ENCODE data around the gene BATF3. TPM values are rescaled to one million over a fixed set of nuclear protein-coding genes. Genes with fewer than 3 reads are reported as not detected.

BATF3 gene
- total and polyA plus RNA-seq, 2 donors (not counting 3 experiments of a cell fraction or from before 2014, with no cell fraction given) = 0.69 to 1.9 TPM

DNA sequence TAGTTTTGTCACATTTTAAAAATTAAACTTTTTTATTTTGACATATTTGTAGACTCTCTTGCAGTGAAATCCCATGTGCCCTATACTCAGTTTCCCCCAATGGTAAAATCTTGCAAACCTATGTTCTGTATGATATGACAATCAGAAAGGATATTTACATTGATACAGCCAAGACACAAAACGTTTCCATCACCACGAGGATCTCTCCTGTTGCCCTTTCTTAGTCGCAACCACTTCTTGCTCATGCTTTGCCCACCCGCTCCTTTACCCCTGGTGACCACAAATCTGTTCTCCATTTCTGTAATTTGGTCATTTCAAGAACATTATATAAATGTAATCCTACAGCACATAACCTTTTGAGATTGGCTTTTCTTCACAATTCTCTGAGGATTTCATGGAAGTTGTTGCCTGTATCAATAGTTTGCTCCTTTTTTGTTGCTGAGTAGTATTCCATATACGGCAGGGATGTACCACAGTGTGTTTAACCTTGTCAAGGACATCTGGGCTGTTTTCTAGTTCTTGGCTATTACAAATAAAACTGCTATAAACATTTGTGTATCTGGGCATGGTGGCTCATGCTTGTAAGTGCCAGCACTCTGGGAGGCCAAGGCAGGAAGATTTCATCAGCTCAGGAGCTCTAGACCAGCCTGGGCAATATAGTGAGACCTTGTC, 14.0 kb upstream of the BATF3 start:
- DNase-seq (ENCODE audit: low read depth, low spot score) (no peak), FAIRE-seq (no peak)
- no peak overlapping the region for H3K4me2 ChIP-seq (ENCODE audit: insufficient read depth, low read length)
- H3K27ac ChIP-seq (ENCODE audit: insufficient read depth, low read depth, low read length) = no peak overlapping the region
- CTCF ChIA-PET = interaction anchor here (0.9 to 1.0 kb wide), 2 partner anchors 12 to 49 kb away, joined by 3 to 5 read pairs; no protein-coding TSS in a partner anchor
- no peaks in the 10 kb centered on the region for H4K20me1 ChIP-seq (replicated peaks; ENCODE audit: control insufficient read depth, extremely low read depth, insufficient read depth, low read length)
- H3K9ac ChIP-seq (replicated peaks; ENCODE audit: extremely low read depth, insufficient read depth, low read length) = no peak overlapping the region
- H3K27me3 ChIP-seq (ENCODE audit: control insufficient read depth in 2 of 2, insufficient read depth in 2 of 2, low read length in 2 of 2) = no peaks in the 10 kb centered on the region
- no peak overlapping the region for H3K4me3 ChIP-seq (replicated peaks in 1 of 3; ENCODE audit: insufficient read depth in 1 of 3, low read depth in 1 of 3, low read length in 3 of 3)
- H2AFZ ChIP-seq (ENCODE audit: low read depth, low read length) = no peak overlapping the region
- H3K4me1 ChIP-seq (ENCODE audit: control insufficient read depth, extremely low read depth, insufficient read depth, low read length) = peaks cover 8% of the 10 kb centered on the region
- peaks cover 2% of the 10 kb centered on the region for H3K9me1 ChIP-seq (replicated peaks; ENCODE audit: control insufficient read depth, extremely low read depth, insufficient read depth, low read length)
- POLR2A ChIA-PET = no interaction called here
- no peaks in the 10 kb centered on the region for H3K9me3 ChIP-seq (replicated peaks; ENCODE audit: control insufficient read depth, insufficient read depth, low read length)
- no peaks in the 10 kb centered on the region for H3K36me3 ChIP-seq (ENCODE audit: control insufficient read depth in 2 of 2, extremely low read depth in 1 of 2, insufficient read depth in 2 of 2, low read length in 2 of 2)
- dilution Hi-C loops (cut with MboI; ENCODE audit: extremely low pct_ligation_motif_present, low sequenced_read_pairs) = no loop called here
- intact Hi-C loops (cut with micrococcal nuclease) = no loop called here
- no peak for TF ChIP-seq POLR2AphosphoS5 (IDR thresholded peaks at IDR 0.05; ENCODE audit: insufficient read depth, low read depth, low read length)
- TF ChIP-seq GATA2 (IDR thresholded peaks at IDR 0.05; ENCODE audit: insufficient read depth, insufficient read length, low read depth, low read length) = no peak
- BruUV-seq (replicated peaks) = no TSS peak
- H3K79me2 ChIP-seq (ENCODE audit: control insufficient read depth, insufficient read depth, low read length) = no peaks in the 10 kb centered on the region

- POLR2A ChIA-PET = interaction anchor here (0.7 kb wide), 1 partner anchor 104 kb away, joined by 3 read pairs; the partner anchor contains the start of gene ATF3
- no peaks in the 10 kb centered on the region for H3K79me2 ChIP-seq (ENCODE audit: control insufficient read depth, insufficient read depth, low read length)
- peaks cover 2% of the 10 kb centered on the region for H3K9me1 ChIP-seq (replicated peaks; ENCODE audit: control insufficient read depth, extremely low read depth, insufficient read depth, low read length)
- no peak overlapping the region for H3K4me3 ChIP-seq (replicated peaks in 1 of 3; ENCODE audit: insufficient read depth in 1 of 3, low read depth in 1 of 3, low read length in 3 of 3)
- peaks cover 8% of the 10 kb centered on the region for H3K4me1 ChIP-seq (ENCODE audit: control insufficient read depth, extremely low read depth, insufficient read depth, low read length)
- no peaks in the 10 kb centered on the region for H3K9me3 ChIP-seq (replicated peaks; ENCODE audit: control insufficient read depth, insufficient read depth, low read length)
- peak overlapping the region; percentile 60 for H3K27ac ChIP-seq (ENCODE audit: insufficient read depth, low read depth, low read length)
- H3K27me3 ChIP-seq (ENCODE audit: control insufficient read depth in 2 of 2, insufficient read depth in 2 of 2, low read length in 2 of 2) = no peaks in the 10 kb centered on the region
- H4K20me1 ChIP-seq (replicated peaks; ENCODE audit: control insufficient read depth, extremely low read depth, insufficient read depth, low read length) = no peaks in the 10 kb centered on the region
- TSS peak; percentile 82 for BruUV-seq (replicated peaks)
- peak overlapping the region; percentile 25 for H3K4me2 ChIP-seq (ENCODE audit: insufficient read depth, low read length)
- peak; percentile 56 for FAIRE-seq
- H3K36me3 ChIP-seq (ENCODE audit: control insufficient read depth in 2 of 2, extremely low read depth in 1 of 2, insufficient read depth in 2 of 2, low read length in 2 of 2) = no peaks in the 10 kb centered on the region
- no peak overlapping the region for H2AFZ ChIP-seq (ENCODE audit: low read depth, low read length)
- intact Hi-C loops (cut with micrococcal nuclease) (loop anchor here (1.0 kb wide), 1 partner anchor 45 kb away; no protein-coding TSS in a partner anchor), dilution Hi-C loops (cut with MboI; ENCODE audit: extremely low pct_ligation_motif_present, low sequenced_read_pairs) (no loop called here)
- CTCF ChIA-PET = interaction anchor here (0.9 to 1.0 kb wide), 2 partner anchors 11 to 48 kb away, joined by 3 to 5 read pairs; no protein-coding TSS in a partner anchor
- peak; percentile 51 for DNase-seq (ENCODE audit: low read depth, low spot score)
- TF ChIP-seq JUN (IDR thresholded peaks at IDR 0.05; ENCODE audit: borderline replicate concordance, insufficient read depth, insufficient read length, low read depth) (no peak), EZH2 (IDR thresholded peaks at IDR 0.05; ENCODE audit: borderline replicate concordance, low read depth, low read length, severe bottlenecking) (no peak), MYC (IDR thresholded peaks at IDR 0.05; ENCODE audit: low read depth, low read length) (no peak), FOS (IDR thresholded peaks at IDR 0.05; ENCODE audit: borderline replicate concordance, insufficient read depth, low read length) (peak; percentile 81), GATA2 (IDR thresholded peaks at IDR 0.05; ENCODE audit: insufficient read depth, insufficient read length, low read depth, low read length) (peak; percentile 56), POLR2A (IDR thresholded peaks at IDR 0.05; ENCODE audit: low read depth, low read length) (no peak), POLR2AphosphoS5 (IDR thresholded peaks at IDR 0.05; ENCODE audit: insufficient read depth, low read depth, low read length) (peak; percentile 18)
- TF ChIP-seq, protein P1, sequence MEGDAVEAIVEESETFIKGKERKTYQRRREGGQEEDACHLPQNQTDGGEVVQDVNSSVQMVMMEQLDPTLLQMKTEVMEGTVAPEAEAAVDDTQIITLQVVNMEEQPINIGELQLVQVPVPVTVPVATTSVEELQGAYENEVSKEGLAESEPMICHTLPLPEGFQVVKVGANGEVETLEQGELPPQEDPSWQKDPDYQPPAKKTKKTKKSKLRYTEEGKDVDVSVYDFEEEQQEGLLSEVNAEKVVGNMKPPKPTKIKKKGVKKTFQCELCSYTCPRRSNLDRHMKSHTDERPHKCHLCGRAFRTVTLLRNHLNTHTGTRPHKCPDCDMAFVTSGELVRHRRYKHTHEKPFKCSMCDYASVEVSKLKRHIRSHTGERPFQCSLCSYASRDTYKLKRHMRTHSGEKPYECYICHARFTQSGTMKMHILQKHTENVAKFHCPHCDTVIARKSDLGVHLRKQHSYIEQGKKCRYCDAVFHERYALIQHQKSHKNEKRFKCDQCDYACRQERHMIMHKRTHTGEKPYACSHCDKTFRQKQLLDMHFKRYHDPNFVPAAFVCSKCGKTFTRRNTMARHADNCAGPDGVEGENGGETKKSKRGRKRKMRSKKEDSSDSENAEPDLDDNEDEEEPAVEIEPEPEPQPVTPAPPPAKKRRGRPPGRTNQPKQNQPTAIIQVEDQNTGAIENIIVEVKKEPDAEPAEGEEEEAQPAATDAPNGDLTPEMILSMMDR (IDR thresholded peaks at IDR 0.05; ENCODE audit: extremely low read depth in 1 of 2, insufficient read depth in 1 of 2, low read depth in 1 of 2, low read length in 2 of 2) = no peak
- TF ChIP-seq, protein P2, sequence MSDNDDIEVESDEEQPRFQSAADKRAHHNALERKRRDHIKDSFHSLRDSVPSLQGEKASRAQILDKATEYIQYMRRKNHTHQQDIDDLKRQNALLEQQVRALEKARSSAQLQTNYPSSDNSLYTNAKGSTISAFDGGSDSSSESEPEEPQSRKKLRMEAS (IDR thresholded peaks at IDR 0.05; ENCODE audit: insufficient read depth, insufficient read length) = no peak
- peak overlapping the region; percentile 33 for H3K9ac ChIP-seq (replicated peaks; ENCODE audit: extremely low read depth, insufficient read depth, low read length)
Observed at GRCh38 chr1:212712451-212713303, 13.0 kb upstream of the BATF3 start.

Data from endothelial cell of umbilical vein (primary cell).